ENCODE measurements around the gene FOSL1. TPM values are rescaled to one million over a fixed set of nuclear protein-coding genes. Genes with fewer than 3 reads are reported as not detected.

FOSL1 gene
- total and polyA plus RNA-seq, 5 experiments from 2014 or later = 0.17 to 0.22 TPM; not detected in 3

Other genes starting within 250 kb of the FOSL1 start
- 100 to 1,000 TPM; 175 to 184 TPM for gene RELA, start 237.5 kb downstream of the FOSL1 start, total RNA-seq
- 10 to 100 TPM; 38.4 to 69.8 (median 56.6) TPM for gene RELA, start 237.5 kb downstream of the FOSL1 start, polyA plus RNA-seq
- gene KAT5, start 188.1 kb downstream of the FOSL1 start, total RNA-seq = 100 to 1,000 TPM; 105 to 125 TPM
- 10 to 100 TPM; 38.0 to 57.3 (median 54.0) TPM for gene KAT5, start 188.1 kb downstream of the FOSL1 start, polyA plus RNA-seq
- 10 to 100 TPM; 62.0 to 69.9 TPM for gene RNASEH2C, start 179.6 kb downstream of the FOSL1 start, total RNA-seq
- 10 to 100 TPM; 73.4 to 99.0 (median 98.2) TPM for gene RNASEH2C, start 179.6 kb downstream of the FOSL1 start, polyA plus RNA-seq
- gene AP5B1, start 119.4 kb downstream of the FOSL1 start, total RNA-seq = 10 to 100 TPM; 25.5 to 25.8 TPM
- 10 to 100 TPM in 2 of 3 donors, 1 to 10 TPM in 1; 8.6 to 15.2 (median 10.2) TPM for gene AP5B1, start 119.4 kb downstream of the FOSL1 start, polyA plus RNA-seq
- gene OVOL1, start 113.3 kb downstream of the FOSL1 start, total RNA-seq = not detected
- not detected for gene OVOL1, start 113.3 kb downstream of the FOSL1 start, polyA plus RNA-seq
- 1 to 10 TPM; 2.1 to 2.2 TPM for gene SNX32, start 66.4 kb downstream of the FOSL1 start, total RNA-seq
- 1 to 10 TPM in 1 of 3 donors, under 1 TPM in 2; 0.39 to 1.5 (median 0.40) TPM for gene SNX32, start 66.4 kb downstream of the FOSL1 start, polyA plus RNA-seq
- 100 to 1,000 TPM; 486 to 532 TPM for gene CFL1, start 42.2 kb downstream of the FOSL1 start, total RNA-seq
- gene CFL1, start 42.2 kb downstream of the FOSL1 start, polyA plus RNA-seq = 1,000 to 10,000 TPM; 2,347 to 2,575 (median 2,358) TPM
- gene MUS81, start 40.0 kb downstream of the FOSL1 start, total RNA-seq = 10 to 100 TPM; 91.9 to 97.8 TPM
- gene MUS81, start 40.0 kb downstream of the FOSL1 start, polyA plus RNA-seq = 10 to 100 TPM; 21.7 to 26.5 (median 24.5) TPM
- 10 to 100 TPM; 15.2 to 16.9 TPM for gene EFEMP2, start 27.6 kb downstream of the FOSL1 start, total RNA-seq
- 1 to 10 TPM in 2 of 3 donors, not detected in 1; 1.8 to 2.5 TPM for gene EFEMP2, start 27.6 kb downstream of the FOSL1 start, polyA plus RNA-seq
- 10 to 100 TPM; 52.1 to 52.6 TPM for gene CTSW, start 20.6 kb downstream of the FOSL1 start, total RNA-seq
- 100 to 1,000 TPM; 255 to 495 (median 475) TPM for gene CTSW, start 20.6 kb downstream of the FOSL1 start, polyA plus RNA-seq
- gene FIBP, start 11.9 kb downstream of the FOSL1 start, total RNA-seq = 10 to 100 TPM; 33.0 to 35.6 TPM
- gene FIBP, start 11.9 kb downstream of the FOSL1 start, polyA plus RNA-seq = 10 to 100 TPM; 74.9 to 97.6 (median 86.0) TPM
- 10 to 100 TPM; 25.8 to 29.5 TPM for gene CCDC85B, start 9.7 kb downstream of the FOSL1 start, total RNA-seq
- 10 to 100 TPM; 77.2 to 83.6 (median 83.0) TPM for gene CCDC85B, start 9.7 kb downstream of the FOSL1 start, polyA plus RNA-seq
- 10 to 100 TPM; 53.5 to 57.8 TPM for gene C11orf68, start 18.7 kb upstream of the FOSL1 start, total RNA-seq
- 10 to 100 TPM; 46.0 to 82.2 (median 67.3) TPM for gene C11orf68, start 18.7 kb upstream of the FOSL1 start, polyA plus RNA-seq
- gene DRAP1, start 19.0 kb upstream of the FOSL1 start, total RNA-seq = 10 to 100 TPM; 73.1 to 75.8 TPM
- gene DRAP1, start 19.0 kb upstream of the FOSL1 start, polyA plus RNA-seq = 100 to 1,000 TPM; 103 to 112 (median 110) TPM
- gene TSGA10IP, start 45.1 kb upstream of the FOSL1 start, total RNA-seq = not detected
- not detected for gene TSGA10IP, start 45.1 kb upstream of the FOSL1 start, polyA plus RNA-seq
- 10 to 100 TPM; 81.9 to 91.9 TPM for gene SART1, start 61.3 kb upstream of the FOSL1 start, total RNA-seq
- 10 to 100 TPM; 16.2 to 57.3 (median 30.4) TPM for gene SART1, start 61.3 kb upstream of the FOSL1 start, polyA plus RNA-seq
- 10 to 100 TPM; 62.4 to 64.8 TPM for gene EIF1AD, start 101.8 kb upstream of the FOSL1 start, total RNA-seq
- 10 to 100 TPM; 11.5 to 18.7 (median 14.3) TPM for gene EIF1AD, start 101.8 kb upstream of the FOSL1 start, polyA plus RNA-seq
- gene BANF1, start 102.1 kb upstream of the FOSL1 start, total RNA-seq = 100 to 1,000 TPM in 1 of 2 experiments, 10 to 100 TPM in 1; 96.2 to 101 TPM
- gene BANF1, start 102.1 kb upstream of the FOSL1 start, polyA plus RNA-seq = 100 to 1,000 TPM; 225 to 250 (median 241) TPM
- gene CST6, start 111.6 kb upstream of the FOSL1 start, total RNA-seq = not detected
- not detected for gene CST6, start 111.6 kb upstream of the FOSL1 start, polyA plus RNA-seq
- not detected for gene CATSPER1, start 126.1 kb upstream of the FOSL1 start, total RNA-seq
- under 1 TPM in 1 of 3 donors, not detected in 2; 0.11 TPM for gene CATSPER1, start 126.1 kb upstream of the FOSL1 start, polyA plus RNA-seq
- not detected for gene GAL3ST3, start 148.8 kb upstream of the FOSL1 start, total RNA-seq
- gene GAL3ST3, start 148.8 kb upstream of the FOSL1 start, polyA plus RNA-seq = under 1 TPM in 1 of 3 donors, not detected in 2; 0.27 TPM
- 100 to 1,000 TPM; 184 to 197 TPM for gene SF3B2, start 152.0 kb upstream of the FOSL1 start, total RNA-seq
- gene SF3B2, start 152.0 kb upstream of the FOSL1 start, polyA plus RNA-seq = 100 to 1,000 TPM in 1 of 3 donors, 10 to 100 TPM in 2; 70.3 to 115 (median 91.6) TPM
- gene PACS1, start 169.9 kb upstream of the FOSL1 start, total RNA-seq = 100 to 1,000 TPM; 312 to 317 TPM
- 10 to 100 TPM; 35.9 to 98.8 (median 49.9) TPM for gene PACS1, start 169.9 kb upstream of the FOSL1 start, polyA plus RNA-seq

All from naive thymus-derived CD8-positive, alpha-beta T cell (primary cell).